ENCODE data around the gene DGKG.

Gene DGKG

DNA sequence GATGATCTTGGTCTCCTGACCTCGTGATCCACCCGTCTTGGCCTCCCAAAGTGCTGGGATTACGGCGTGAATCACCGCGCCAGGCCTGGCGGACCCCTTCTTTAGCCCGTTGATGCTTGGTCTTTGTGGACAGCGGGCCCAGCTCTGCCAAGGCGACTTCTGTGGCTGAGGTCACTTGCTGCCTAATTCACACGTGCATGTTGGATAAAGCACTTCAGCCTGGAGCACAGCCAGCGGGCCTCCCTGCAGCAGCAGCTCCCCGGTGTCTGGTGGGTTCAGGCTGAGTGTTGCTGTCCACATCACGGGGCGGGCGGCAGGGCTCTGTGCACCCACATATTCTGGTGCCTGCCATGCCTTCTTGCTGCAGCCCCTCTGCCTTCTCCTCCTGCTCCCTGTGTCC, 88.4 kb downstream of the DGKG start:
- DNase-seq (ENCODE audit: low read depth), result no peak

DNA sequence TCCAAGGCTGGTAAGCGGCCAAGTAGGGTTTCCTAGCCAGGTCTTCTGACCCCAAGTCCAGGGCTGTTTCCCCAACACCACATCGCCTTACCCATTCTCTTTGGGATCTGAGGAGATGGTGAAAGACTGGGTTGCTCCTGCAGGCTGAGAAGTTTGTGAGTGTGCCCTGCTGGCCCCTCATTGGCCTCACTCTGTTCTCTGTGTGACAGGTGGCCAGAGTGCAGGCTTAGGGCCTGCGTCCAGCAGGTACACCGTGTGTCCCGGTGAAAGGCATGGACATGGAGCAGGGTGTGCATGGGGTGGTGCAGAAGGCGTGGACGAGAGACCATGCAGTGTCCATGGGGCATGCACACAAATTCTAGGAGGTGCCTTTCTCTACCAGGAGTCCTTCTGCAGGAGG, 91.3 kb downstream of the DGKG start:
- no peak for DNase-seq (ENCODE audit: low read depth)

DNA sequence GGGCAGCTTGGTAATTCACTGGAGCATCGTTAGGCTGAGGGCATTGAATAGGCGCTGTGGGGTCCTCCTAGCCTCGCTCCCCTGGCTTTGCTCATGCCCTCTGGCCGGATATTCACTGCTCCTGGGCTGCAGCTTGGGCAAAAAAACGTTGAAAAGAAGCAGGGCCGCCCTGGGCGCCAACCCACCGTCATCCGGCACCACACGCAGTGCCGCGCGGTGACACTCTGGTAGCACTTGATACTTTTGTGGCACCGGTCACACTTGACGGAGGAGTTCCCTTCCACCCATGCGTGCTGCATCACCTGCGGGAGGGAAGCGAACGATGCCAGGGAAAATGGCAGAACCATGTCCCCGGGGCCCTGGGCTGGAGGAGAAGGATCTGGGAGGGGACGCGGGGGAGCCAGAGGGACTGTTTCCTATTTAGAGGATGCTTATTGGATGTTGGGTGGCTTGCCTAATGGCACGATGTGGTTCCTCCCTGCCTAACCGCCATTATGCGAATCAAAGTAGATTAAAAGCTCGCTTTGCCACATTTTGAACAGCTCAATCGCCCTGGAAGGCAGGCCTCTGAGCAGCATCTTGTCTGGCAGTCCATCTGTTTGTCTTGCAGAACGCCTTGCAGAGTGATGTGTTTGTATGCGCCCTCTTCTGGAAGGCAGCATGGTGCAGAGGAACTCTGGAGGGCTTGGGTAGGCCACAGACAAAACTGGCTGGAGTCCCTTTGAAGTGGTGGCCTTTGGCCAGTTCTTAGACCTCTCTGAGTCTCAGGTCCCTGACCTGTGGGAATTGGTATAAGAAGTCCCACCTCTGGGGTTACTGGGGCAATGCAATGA, 93.2 kb downstream of the DGKG start:
- no peak for DNase-seq (ENCODE audit: low read depth)

GRCh38 chr3:186267758-186268157, 94.3 kb downstream of the DGKG start:
- no peak for DNase-seq (ENCODE audit: low read depth)

DNA sequence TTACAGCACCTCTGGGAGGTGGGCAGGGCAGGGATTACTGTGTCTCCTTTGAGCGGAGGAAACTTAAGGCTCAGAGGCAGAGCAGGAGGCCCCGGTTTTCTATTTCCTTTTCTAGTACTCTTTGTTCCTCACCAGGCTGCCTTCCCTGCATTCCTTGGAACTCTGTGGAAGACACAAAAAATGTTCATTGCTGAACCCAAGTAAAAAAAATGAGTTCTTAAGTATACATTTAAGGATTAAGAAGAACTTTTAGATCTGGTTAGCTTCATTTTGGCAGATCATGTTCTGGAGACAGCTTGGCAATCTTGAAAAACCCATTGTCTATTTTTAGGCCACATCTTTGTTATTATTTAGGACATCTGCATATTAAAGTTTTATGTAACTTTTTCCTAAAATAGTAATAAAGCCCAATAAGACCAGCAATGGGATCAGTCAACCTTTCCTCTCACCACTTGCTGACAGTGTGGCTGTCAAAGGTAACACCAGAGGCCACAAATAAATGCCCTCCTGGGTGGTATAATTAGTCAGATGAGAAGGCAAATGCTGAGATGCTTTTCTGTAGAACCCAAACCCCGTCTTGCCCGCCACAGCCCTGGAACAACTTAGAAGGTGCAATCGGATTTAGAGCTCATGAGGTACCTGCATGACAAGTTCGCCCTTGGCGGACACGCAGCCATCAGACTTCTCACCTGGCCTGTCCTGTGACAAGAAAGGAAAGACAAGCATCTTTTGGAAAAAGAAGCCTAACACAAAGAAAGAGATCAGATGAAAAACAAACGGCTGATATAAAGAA, 97.2 kb downstream of the DGKG start:
- no peak for DNase-seq (ENCODE audit: low read depth)

DNA sequence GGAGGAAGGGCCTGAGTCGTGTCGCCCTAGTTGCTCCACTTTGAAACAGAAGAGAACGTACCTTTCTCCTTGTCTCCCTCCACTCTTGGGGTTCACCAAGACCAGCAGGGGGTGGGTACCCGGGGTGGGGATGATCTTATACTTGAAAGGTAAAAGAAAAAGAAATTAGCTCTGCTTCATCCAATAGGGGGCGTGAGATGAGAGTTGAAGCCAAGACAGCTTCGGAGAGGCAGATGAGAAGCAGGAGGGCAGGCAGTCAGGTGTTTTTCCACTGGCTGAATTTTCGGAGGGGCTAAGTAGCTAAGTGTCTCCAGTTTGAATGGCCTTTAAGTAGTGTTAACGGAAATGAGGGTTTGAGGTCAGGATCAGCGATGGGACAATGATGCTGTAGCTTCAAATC, 100.4 kb downstream of the DGKG start:
- no peak for DNase-seq (ENCODE audit: low read depth)

GRCh38 chr3:186260726-186261125, 101.3 kb downstream of the DGKG start:
- DNase-seq (ENCODE audit: low read depth), result no peak

DNA sequence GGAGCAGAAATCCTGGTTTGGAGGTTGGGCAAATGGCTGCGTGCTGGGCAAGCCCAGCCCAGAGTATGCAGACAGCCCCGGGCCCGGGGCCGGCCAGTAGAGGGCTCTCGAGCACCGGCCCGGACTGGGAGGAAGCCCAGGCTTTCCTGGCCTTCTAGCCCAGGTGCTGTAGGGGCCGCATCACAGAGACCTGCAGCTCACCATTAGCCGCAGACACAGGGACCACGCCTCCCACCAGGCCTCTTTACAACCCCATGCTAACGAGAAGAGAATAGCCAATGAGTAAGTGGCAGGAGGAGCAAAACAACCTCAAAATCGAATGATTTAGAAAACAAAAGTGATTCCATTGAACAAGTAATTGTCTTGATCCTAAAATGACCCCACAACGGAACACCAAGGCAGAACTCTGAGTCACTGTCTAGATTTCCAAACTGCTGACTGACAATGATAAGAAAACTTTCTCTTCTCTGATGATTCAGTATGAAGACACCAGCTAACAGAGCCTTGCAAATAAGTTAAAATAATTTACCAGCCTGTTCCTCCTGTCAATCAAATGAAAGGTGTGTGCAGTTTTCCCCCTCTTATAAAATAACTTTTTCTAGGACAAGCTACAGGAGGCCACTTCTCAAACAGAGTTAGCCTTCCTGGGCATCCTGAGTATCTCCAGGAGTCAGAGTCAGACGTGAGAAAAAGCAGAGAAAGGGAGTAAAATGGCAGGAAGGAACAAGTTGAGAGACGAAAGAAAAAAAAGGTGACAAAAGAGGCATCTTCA, 102.2 kb downstream of the DGKG start:
- DNase-seq (ENCODE audit: low read depth), result peak; percentile 65

DNA sequence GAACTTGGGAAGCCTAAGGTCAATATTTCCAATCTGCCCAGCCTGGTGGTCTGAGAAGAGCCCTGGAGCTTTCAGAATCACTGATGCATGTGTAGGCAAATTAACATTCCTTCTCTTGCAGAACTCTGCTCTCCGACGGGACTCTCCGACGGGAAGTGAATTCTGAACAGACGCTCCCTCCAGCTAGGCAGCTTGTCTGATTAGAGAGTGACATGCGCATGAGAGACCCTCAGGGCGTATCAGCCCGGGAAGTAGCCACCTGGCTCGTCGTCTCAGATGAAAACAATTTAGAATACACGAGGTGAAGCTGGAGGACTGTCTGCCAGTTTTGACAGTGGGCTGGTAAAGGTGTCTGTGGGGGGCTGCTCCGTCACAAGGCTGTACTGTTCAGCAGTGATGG, 103.1 kb downstream of the DGKG start:
- no peak for DNase-seq (ENCODE audit: low read depth)

- no peak for DNase-seq (ENCODE audit: low read depth)
Observed at GRCh38 chr3:186257866-186258265, 104.2 kb downstream of the DGKG start.

GRCh38 chr3:186255703-186256331, 106.2 kb downstream of the DGKG start:
- DNase-seq (ENCODE audit: low read depth), result no peak

DNA sequence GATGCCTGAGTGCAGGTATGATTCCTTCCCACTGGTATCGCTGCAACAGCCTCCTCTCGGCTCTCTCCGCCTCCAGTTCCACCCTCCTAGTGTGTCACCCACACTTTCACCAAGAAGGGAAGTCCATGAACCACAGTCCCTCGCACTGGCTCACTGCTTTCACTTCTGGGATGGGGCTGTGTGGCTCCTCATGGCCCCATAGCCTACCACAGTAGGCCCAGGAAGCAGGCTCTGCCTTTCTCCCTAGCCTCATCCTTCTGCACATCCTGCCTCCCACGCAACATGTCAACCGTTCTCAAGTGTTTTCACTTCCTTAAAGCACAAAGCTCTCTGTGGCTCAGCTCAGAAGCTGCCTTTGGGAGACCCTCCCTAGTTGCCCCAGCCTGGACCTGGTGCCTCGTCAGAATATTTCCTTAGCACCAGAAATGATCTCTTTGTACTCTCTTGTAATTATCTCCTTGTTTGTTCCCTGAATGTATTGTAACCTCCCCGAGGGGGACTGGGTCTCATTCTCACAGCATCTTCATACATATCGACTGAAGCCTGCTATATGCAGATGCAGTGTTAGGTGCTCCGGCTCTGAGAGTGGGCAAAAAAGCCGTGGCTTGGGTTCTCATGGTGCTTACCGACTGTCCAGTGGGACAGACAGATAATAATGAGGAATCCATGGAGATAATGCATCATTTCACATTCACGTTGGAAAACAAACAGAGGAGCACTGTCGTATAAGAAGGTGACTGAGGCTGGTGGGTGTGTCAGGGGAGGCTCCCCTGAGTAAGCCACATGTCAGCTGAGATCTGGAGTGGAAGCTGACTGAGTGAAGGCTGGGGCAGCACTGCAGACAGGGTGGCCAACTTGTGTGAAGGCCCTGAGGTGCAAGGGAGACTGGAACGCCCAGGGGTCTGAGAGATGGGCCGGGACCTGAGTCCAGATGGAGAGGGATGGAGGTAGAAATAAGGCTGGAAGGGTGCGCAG, 107.1 kb downstream of the DGKG start:
- no peak for DNase-seq (ENCODE audit: low read depth)

GRCh38 chr3:186251948-186252619, 110.0 kb downstream of the DGKG start:
- DNase-seq (ENCODE audit: low read depth), result no peak

GRCh38 chr3:186248850-186249249, 113.2 kb downstream of the DGKG start:
- DNase-seq (ENCODE audit: low read depth), result no peak

DNA sequence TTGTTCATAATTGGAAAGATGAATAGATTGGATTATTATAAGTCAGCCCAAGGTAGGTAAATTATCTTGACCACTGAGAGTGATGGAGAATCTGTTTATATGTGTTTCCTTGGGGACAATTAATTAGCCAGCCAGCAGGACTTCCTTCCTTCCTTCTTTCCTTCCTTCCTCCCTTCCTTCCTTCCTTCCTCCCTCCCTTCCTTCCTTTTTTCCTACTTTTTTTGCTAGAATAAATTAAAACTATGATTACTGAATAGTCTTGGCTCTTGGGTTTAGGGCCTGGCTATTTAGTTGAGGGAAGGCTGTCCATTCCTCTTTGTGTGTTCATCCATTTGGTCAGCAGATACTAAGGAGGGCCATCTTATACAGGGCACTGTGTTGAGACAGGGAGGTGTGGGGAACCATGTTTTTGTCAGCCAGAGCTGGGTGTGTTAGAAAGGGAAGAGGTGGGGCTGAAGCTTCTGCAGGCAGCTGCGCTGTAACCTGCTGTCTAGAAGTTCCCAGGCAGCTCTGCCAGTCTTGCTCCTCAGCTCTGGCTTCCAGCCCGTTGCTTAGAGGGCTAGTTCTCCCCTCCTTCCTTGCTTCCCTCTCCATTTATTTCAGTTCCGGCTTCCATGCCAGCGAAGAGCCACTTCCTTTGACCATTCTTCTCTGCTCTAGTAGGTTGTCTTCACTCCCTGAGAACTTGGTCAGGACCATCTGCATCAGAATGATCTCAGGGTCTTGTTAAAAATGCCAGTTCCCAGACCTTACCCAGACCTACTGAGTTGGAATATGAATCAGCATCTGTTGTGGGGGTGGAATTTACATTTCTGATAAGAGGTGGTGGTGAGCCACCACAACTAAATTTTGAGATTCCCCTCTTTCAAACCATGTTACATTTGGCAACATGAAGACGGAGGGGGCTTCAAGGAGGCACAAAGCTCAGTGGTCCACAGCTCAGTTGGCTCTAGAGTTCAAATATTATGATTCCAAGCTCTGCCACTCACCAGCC, 113.9 kb downstream of the DGKG start:
- DNase-seq (ENCODE audit: low read depth), result no peak

- no peak for DNase-seq (ENCODE audit: low read depth)
Observed at GRCh38 chr3:186246941-186247340, 115.1 kb downstream of the DGKG start.

DNA sequence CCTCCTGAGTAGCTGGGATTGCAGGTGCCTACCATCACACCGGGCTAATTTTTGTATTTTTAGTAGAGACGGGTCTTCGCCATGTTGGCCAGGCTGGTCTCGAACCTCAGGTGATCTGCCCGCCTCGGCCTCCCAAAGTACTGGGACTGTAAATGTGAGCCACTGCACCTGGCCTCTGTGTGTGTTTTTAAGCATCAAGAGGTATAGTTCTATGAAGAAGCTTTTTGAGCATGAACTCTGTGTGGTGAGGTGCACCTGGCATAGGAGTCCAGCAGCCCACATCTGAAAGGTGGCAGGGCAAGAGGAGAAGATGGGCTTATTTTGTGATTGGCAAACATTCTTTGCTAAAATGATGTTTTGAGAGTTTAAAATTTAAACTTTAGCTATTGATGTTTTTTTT, 118.0 kb downstream of the DGKG start:
- no peak for DNase-seq (ENCODE audit: low read depth)

DNA sequence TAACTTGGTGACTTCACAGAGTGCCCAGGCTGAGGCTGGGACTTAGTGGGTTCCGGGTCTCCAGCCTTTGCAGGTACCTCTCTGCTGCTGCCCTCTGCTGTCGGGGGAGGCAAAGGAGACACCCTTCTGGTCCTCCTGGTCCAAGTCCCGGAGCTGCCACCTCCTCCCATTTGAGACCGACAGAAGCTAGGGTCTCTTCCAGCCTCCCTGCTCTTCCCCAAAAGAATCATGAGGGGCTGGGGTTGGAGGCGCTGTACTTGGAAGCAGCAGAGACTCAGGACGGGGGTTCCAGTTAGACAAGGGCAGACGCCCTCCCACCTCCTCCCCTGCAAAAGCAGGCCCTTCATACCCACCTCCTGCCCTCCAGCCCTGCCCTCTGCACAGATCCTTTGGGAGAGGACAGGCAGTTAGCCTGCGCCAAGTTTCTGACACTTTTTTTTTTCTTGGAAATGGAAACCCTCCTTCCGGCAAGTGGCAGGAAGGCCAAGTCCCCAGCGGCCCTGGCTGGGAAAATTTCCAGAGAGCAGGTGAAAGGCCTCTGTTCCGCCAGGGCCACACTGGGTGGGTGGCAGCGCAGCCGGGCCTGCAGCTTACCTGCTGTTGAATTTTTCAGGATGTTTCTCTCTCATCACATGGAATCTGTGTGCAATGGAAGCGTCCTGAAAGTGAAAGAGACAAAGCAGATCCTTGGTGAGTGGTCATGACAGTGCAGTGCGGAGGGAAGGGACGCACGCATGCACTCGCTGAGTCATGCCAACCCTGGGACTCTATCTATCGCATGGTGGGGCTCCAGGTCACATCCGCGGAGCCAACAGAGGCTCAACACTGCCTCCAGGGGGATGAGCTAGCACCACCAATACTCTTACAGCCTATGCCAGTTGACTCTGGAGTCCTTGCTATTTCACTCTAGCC, 119.9 kb downstream of the DGKG start:
- DNase-seq (ENCODE audit: low read depth), result peak; percentile 83
